ENCODE data around the gene KRTAP5-7. TPM values are rescaled to one million over a fixed set of nuclear protein-coding genes. Genes with fewer than 3 reads are reported as not detected.
"Not testable (repeated sequence)": the region's sequence is repeated elsewhere in the genome, so short reads cannot be mapped to it uniquely, and the experiment has no call there.

The KRTAP5-7 gene
- polyA plus RNA-seq, 3 donors = 0.03 TPM; not detected in 2

DNA sequence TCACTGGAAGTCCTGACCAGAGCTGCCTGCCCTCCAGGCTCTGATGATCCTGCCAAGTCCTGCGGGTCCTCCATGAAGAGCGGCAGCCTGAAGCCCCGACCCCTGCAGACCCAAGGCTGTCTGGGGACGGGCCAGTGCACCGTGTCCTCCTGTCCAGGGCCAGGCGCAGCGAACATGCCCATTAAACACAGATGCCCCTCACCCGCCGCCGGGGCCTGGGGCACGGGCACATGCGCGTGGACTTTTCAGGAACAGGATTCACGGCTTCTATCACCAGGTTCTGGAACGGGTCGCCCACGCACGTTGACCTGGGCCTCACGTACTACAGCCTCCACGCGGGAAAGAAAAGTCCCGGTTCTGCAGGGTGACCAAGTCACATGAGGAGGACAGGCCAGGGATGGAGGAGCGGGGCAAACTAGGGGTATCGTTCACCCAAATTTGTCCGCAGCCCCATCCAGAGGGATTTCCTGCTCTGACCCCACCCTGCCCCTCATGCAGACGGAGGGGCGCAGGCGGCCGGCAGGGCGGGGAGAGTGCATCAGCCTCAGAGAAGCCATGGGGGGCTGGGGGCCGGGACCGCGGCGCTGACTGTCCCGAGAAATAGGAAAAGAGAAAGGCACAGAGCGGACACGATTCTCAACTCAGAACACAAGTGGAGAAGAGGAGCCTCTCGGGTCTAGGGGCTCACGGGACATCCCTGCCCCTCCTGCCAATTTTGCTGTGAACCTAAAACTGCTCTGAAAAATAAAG is 44.2 kb downstream of the KRTAP5-7 start:
- 82 to 87% (median 86%) methylated on average over 34 to 36 of the region's 39 CpGs for WGBS, 3 donors

DNA sequence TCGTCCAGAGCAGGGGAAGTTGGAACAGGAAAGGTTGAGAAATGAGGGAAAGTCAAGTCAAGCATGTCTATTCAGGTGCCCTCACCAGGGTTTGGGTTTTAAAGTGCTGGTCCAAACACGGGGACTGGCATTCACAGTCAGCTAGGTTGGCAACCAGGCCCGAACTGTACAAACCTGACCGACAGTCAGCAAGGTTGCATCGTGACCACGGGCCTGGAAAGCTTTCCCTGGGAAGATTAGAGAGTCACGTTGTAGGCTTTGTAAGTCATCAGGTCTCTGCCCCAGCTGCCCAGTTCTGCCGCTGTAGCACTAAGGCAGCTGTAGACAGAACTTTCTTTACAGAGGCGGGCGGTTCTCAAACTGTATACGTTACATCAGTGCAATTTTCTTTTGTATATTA is 45.7 kb downstream of the KRTAP5-7 start:
- 85 to 87% (median 85%) methylated on average over 11 of the region's 11 CpGs for WGBS, 3 donors
- H3K27ac ChIP-seq (ENCODE audit: low read depth, low read length) = no peak overlapping the region

More for the DNA sequence above, 44.2 kb downstream of the KRTAP5-7 start:
- H3K27ac ChIP-seq (ENCODE audit: low read depth, low read length) = not testable (repeated sequence)

DNA sequence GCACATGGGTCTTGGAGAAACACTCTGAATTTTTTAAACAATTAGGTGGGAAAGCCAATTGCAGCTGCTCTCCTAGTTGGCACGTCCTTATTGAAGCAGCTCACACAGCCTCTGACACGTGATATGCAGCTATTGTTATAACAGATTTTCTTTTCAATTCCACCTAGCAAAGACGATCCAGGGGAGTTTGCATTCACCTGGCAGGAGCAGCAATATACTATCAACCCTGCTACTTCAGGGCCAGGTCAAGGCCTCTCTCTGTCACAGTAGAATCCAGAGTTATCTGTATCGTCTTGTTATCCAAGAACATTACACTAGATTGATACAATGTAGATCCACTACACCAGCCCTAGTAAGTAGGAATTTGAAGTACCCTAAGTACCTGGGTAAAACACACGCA is 47.4 kb downstream of the KRTAP5-7 start:
- 70 to 86% (median 83%) methylated on average over 5 of the region's 5 CpGs for WGBS, 3 donors
- no peak overlapping the region for H3K27ac ChIP-seq (ENCODE audit: low read depth, low read length)

DNA sequence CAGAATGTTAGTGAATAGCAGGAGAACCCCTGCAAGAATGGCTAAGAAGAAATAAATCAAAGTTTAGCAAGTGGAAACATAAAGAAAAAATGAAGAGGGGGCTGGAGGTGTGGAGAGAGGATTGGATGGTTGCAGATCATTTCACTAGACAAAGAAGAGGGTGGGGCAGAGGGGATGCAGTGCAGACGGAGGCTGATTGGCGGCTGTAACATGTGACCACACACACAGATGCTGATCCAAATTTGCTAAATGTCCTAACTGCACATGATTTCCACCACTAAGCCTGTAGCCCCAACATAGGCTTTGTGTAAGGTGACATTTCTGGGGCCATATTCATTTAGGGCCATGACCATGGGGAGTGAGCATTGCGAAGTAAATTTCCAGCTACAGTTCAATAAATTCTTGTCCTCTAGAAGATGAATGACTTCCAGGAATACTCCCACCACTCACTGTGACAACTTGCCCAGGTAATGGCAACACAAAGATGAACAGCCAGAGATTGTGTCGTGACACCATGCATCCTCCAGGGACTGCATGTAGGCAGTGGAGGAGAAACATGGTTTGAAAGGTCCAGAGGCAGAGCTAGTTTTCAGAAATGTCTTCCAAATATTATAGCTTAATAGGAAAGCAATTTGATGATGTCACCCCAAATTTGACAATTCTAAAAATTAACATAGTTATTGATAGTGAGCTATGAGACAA is 48.8 kb downstream of the KRTAP5-7 start:
- WGBS, 3 donors = 81 to 84% (median 83%) methylated on average over 4 of the region's 4 CpGs
- H3K27ac ChIP-seq (ENCODE audit: low read depth, low read length) = no peak overlapping the region

DNA sequence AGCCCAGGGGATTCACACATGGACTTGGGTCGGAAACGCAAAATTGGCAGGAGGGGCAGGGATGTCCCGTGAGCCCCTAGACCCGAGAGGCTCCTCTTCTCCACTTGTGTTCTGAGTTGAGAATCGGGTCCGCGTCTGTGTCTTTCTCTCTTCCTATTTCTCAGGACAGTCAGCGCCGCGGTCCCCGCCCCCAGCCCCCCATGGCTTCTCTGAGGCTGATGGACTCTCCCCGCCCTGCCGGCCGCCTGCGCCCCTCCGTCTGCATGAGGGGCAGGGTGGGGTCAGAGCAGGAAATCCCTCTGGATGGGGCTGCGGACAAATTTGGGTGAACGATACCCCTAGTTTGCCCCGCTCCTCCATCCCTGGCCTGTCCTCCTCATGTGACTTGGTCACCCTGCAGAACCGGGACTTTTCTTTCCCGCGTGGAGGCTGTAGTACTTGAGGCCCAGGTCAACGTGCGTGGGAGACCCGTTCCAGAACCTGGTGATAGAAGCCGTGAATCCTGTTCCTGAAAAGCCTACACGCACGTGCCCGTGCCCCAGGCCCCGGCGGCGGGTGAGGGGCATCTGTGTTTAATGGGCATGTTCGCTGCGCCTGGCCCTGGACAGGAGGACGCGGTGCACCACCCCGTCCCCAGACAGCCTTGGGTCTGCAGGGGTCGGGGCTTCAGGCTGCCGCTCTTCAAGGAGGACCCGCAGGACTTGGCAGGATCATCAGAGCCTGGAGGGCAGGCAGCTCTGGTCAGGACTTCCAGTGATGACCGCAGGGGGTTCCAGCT is 49.8 kb downstream of the KRTAP5-7 start:
- 86 to 91% (median 91%) methylated on average over 36 to 38 of the region's 41 CpGs for whole genome bisulfite sequencing, 3 donors
- H3K27ac ChIP-seq (ENCODE audit: low read depth, low read length) = not testable (repeated sequence)

DNA sequence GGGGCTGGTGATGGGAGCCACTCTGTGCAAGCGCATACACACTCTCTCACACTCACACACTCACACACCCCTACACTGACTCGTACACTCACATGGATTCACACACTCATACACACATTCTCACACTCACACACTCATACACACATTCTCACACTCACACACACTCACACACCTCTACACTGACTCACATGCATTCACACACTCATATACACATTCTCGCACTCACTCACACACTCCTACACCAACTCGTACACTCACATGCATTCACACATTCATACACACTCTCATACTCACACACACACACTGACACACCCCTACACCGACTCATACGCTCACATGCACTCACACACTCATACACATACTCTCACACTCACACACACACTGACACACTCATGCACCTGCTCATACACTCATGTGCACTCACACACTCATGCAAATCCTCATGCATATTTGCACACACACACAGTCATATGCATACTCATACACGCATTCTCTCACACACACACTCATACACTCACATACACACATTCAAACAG is 50.5 kb downstream of the KRTAP5-7 start:
- no peak overlapping the region for H3K27ac ChIP-seq (ENCODE audit: low read depth, low read length)
- 92 to 93% (median 92%) methylated on average over 7 of the region's 7 CpGs for WGBS, 3 donors

Other genes with a start within 250 kb of the KRTAP5-7 start
- 10 to 100 TPM; 12.9 to 31.4 (median 15.5) TPM for gene DHCR7, start 78.9 kb upstream of the KRTAP5-7 start, polyA plus RNA-seq
- 10 to 100 TPM; 30.6 to 40.6 (median 35.9) TPM for gene NADSYN1, start 74.1 kb upstream of the KRTAP5-7 start, polyA plus RNA-seq
- not detected for gene KRTAP5-8, start 10.8 kb downstream of the KRTAP5-7 start, polyA plus RNA-seq
- not detected for gene KRTAP5-9, start 21.2 kb downstream of the KRTAP5-7 start, polyA plus RNA-seq
- not detected for gene KRTAP5-10, start 38.3 kb downstream of the KRTAP5-7 start, polyA plus RNA-seq
- not detected for gene KRTAP5-11, start 55.6 kb downstream of the KRTAP5-7 start, polyA plus RNA-seq